A673 (cell line): Measurements from ENCODE around the gene CLDN24. TPM values are rescaled to one million over a fixed set of nuclear protein-coding genes. Genes with fewer than 3 reads are reported as not detected.

Experiments
- BruUV-seq: library from RNA; stranded (reverse); fragments of 400-500 nt; replicated peaks from 2 replicates; lab custom pipeline; 2021; lab: Mats Ljungman, UMichigan
- CTCF ChIA-PET: fragments of 300-600 bp; sonication (Branson Sonifier 250); formaldehyde crosslinking; loops from one replicate; lab custom pipeline; 2022; ENCODE audit warnings: antibody characterized with exemption; lab: Charles Lee
- POLR2A ChIA-PET: fragments of 300-600 bp; sonication (Branson Sonifier 250); formaldehyde crosslinking; loops from one replicate; lab custom pipeline; 2022; ENCODE audit warnings: antibody characterized with exemption; ENCODE audit not compliant: low non-redundant PET; lab: Charles Lee
- DNase-seq: peaks from one replicate; pipeline ENCODE4 v3.0.0-alpha.2; 2015; ENCODE audit warnings: low spot score
- H3K27ac ChIP-seq: fragments of 200-600 bp; sonication (generic); 2 replicates; pipeline ENCODE4 v1.5.1; 2016; ENCODE audit warnings: mixed run types, low read depth, mild to moderate bottlenecking, mixed read lengths, antibody characterized with exemption, low read length; ENCODE audit not compliant: poor library complexity, severe bottlenecking
- H3K27me3 ChIP-seq: fragments of 200-600 bp; sonication (generic); replicated peaks from 2 replicates; pipeline ENCODE4 v1.6.1; 2017; ENCODE audit warnings: mixed run types, low read depth, mild to moderate bottlenecking, mixed read lengths, antibody characterized with exemption, low read length; ENCODE audit not compliant: insufficient read depth, poor library complexity
- H3K36me3 ChIP-seq: fragments of 200-600 bp; sonication (generic); 2 replicates; pipeline ENCODE4 v1.6.1; 2016; ENCODE audit warnings: mixed run types, mild to moderate bottlenecking, mixed read lengths, antibody characterized with exemption, low read length; ENCODE audit not compliant: insufficient read depth, poor library complexity, severe bottlenecking
- H3K4me1 ChIP-seq: fragments of 200-600 bp; sonication (generic); 2 replicates; pipeline ENCODE4 v1.6.1; 2017; ENCODE audit warnings: mixed run types, mild to moderate bottlenecking, mixed read lengths, antibody characterized with exemption, low read length; ENCODE audit not compliant: insufficient read depth, poor library complexity, severe bottlenecking
- H3K4me3 ChIP-seq: fragments of 200-600 bp; sonication (generic); 2 replicates; pipeline ENCODE4 v1.5.1; 2016; ENCODE audit warnings: low read depth, mixed run types, mild to moderate bottlenecking, mixed read lengths, low read length; ENCODE audit not compliant: poor library complexity, severe bottlenecking
- H3K9me3 ChIP-seq: fragments of 200-600 bp; sonication (generic); 2 replicates; pipeline ENCODE4 v1.6.1; 2016; ENCODE audit warnings: mixed run types, low read depth, mild to moderate bottlenecking, mixed read lengths, antibody characterized with exemption, low read length; ENCODE audit not compliant: poor library complexity, severe bottlenecking
- EZH2 ChIP-seq: fragments of 200-600 bp; sonication (generic); IDR thresholded peaks from 2 replicates; pipeline ENCODE4 v1.6.1; 2017; ENCODE audit warnings: borderline replicate concordance, low read depth, mild to moderate bottlenecking, mixed read lengths, antibody characterized with exemption, low read length; ENCODE audit not compliant: poor library complexity, severe bottlenecking
- intact Hi-C: fragments of 100-400 bp; cut with micrococcal nuclease; formaldehyde crosslinking; loops from one replicate; pipeline ENCODE4 v1.10.0; 2022; ENCODE audit not compliant: unreplicated experiment
- total RNA-seq: library from RNA; stranded (reverse); gene quantifications from 2 replicates; pipeline ENCODE4 v1.2.3, GENCODE V29; 2021
- TF ChIP-seq, protein P1 (sequence below): fragments of 300-800, 200-600 bp; sonication (generic); conservative IDR thresholded peaks from 2 replicates; pipeline ENCODE4 v1.5.1; 2017; ENCODE audit warnings: low read depth, mild to moderate bottlenecking, antibody characterized with exemption, low read length, moderate library complexity, mixed read lengths

CLDN24 gene
- total RNA-seq, 1 experiment from 2014 or later = not detected

DNA sequence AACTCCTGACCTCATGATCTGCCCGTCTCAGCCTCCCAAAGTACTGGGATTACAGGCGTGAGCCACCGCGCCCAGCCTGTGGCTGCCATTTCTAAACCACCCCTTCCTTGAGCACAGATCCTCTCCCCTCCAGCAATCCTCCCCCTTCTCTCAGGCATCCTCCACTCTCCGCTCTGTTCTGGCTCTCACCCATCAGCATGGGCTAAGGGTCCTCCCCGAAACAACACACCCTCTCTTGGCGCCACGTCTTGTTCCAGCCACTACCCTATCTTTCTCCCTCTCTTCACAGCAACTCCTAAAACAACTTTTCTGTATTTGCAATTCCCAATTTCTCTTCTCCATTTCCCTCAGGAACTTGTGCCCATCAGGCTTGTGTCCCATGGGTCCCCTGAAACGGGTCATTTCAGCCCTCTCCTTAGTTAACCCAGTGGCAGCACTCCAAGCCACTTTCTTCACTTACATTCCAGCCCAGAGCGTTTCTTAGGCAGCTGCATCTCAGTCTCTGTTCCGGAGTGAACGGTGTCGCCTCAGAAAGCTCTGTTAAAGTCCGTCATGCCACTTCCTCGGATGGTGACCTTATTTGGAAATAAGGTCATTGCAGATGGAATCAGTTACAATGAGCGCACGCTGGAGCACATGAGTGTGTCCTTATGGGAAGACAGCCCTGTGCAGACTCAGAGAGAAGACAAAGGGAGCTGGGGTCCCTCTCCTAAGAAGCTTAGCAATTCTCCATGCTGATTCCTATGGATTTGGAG lies 28.3 kb upstream of the CLDN24 start:
- H3K9me3 ChIP-seq = no peaks in the 10 kb centered on the region
- H3K36me3 ChIP-seq = no peaks in the 10 kb centered on the region
- DNase-seq = no peak
- intact Hi-C loops = no loop called here
- H3K4me1 ChIP-seq = peaks cover 3% of the 10 kb centered on the region
- no peaks in the 10 kb centered on the region for H3K27me3 ChIP-seq
- POLR2A ChIA-PET = no interaction called here
- BruUV-seq = no TSS peak
- no peak overlapping the region for H3K4me3 ChIP-seq
- CTCF ChIA-PET = no interaction called here
- no peak overlapping the region for H3K27ac ChIP-seq
- TF ChIP-seq EZH2 = no peak
- TF ChIP-seq, protein P1, sequence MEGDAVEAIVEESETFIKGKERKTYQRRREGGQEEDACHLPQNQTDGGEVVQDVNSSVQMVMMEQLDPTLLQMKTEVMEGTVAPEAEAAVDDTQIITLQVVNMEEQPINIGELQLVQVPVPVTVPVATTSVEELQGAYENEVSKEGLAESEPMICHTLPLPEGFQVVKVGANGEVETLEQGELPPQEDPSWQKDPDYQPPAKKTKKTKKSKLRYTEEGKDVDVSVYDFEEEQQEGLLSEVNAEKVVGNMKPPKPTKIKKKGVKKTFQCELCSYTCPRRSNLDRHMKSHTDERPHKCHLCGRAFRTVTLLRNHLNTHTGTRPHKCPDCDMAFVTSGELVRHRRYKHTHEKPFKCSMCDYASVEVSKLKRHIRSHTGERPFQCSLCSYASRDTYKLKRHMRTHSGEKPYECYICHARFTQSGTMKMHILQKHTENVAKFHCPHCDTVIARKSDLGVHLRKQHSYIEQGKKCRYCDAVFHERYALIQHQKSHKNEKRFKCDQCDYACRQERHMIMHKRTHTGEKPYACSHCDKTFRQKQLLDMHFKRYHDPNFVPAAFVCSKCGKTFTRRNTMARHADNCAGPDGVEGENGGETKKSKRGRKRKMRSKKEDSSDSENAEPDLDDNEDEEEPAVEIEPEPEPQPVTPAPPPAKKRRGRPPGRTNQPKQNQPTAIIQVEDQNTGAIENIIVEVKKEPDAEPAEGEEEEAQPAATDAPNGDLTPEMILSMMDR = no peak

DNA sequence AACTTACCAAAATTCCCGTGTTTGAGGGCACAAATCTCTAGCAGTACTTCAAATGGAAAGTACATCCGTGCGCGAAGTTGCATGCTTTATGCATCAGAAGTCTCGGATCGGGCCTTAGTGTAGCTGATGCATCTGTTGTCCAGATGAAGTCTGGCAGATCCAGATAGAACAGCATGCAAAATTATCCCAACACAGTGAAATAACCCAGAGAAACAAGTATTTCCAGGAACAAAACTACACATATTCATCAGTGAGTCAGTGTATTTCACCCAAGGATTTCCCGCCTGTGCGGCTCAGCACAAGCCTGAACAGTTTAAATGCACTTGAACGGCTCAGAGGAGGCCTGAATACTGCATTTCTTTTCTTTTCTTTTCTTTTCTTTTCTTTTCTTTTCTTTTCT lies 27.4 kb upstream of the CLDN24 start:
- TF ChIP-seq, protein P1 = no peak
- no peak for TF ChIP-seq EZH2
- intact Hi-C loops = no loop called here
- no TSS peak for BruUV-seq
- no peaks in the 10 kb centered on the region for H3K4me1 ChIP-seq
- CTCF ChIA-PET = no interaction called here
- H3K36me3 ChIP-seq = no peaks in the 10 kb centered on the region
- POLR2A ChIA-PET = no interaction called here
- no peak overlapping the region for H3K27ac ChIP-seq
- no peak overlapping the region for H3K4me3 ChIP-seq
- H3K27me3 ChIP-seq = no peaks in the 10 kb centered on the region
- DNase-seq = no peak
- H3K9me3 ChIP-seq = no peaks in the 10 kb centered on the region

DNA sequence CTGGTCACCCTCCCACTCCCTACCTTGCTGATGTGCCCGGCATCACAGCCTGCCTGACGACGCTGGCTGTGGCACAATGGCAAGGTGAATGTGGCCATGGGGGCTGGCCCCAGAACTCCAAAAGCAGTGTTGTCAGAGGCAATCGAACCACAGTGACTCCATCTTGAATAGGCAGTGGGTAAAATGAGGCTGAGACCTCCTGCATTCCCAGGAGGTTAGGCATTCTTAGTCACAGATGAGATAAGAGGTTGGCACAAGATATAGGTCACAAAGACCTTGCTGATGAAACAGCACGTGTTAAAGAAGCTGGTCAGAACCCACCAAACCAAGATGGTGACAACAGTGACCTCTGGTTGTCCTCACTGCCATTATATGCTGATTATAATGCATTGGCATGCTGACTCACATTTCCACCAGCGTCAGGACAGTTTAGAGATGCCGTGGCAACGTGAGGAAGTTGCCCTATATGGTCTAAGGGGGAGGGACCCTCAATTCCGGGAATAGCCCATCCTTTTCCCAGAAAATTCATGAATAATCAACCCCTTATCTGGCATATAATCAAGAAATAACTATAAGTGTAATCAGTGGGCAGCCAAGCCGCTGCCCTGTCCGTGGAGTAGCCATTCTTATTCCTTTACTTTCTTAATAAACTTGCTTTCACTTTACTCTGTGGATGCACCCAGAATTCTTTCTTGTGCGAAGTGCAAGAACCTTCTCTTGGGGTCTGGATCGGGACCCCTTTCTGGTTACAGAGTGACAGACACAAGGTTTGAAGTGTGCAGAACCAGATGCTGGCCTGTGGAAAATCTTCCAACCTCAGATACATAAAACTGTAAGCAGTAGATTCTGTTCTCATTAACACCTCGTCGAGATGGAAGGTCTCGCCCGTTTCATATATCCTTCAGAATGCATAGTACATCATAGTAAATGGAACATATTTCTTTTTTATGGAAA lies 26.8 kb upstream of the CLDN24 start:
- H3K4me3 ChIP-seq = no peak overlapping the region
- POLR2A ChIA-PET = no interaction called here
- H3K27me3 ChIP-seq = no peaks in the 10 kb centered on the region
- no peaks in the 10 kb centered on the region for H3K4me1 ChIP-seq
- no peak for DNase-seq
- BruUV-seq = no TSS peak
- intact Hi-C loops = no loop called here
- H3K27ac ChIP-seq = no peak overlapping the region
- no peaks in the 10 kb centered on the region for H3K9me3 ChIP-seq
- CTCF ChIA-PET = no interaction called here
- no peaks in the 10 kb centered on the region for H3K36me3 ChIP-seq
- TF ChIP-seq, protein P1 = no peak
- no peak for TF ChIP-seq EZH2
